IMR-90 (cell line): ENCODE measurements around the gene RASGRP1.

ENCODE experiments used
- BHLHE40 ChIP-seq: fragments of 150-350 bp; IDR thresholded peaks from 2 replicates; pipeline ENCODE4 v1.6.1; 2016; ENCODE audit warnings: mild to moderate bottlenecking, low read depth, low read length
- CEBPB ChIP-seq: IDR thresholded peaks from 2 replicates; pipeline ENCODE4 v1.6.1; 2012; ENCODE audit warnings: low read depth, low read length, improper control_type of control experiment
- CHD1 ChIP-seq: IDR thresholded peaks from 2 replicates; pipeline ENCODE4 v1.6.1; 2012; ENCODE audit warnings: low read depth, low read length, improper control_type of control experiment
- ELK1 ChIP-seq: fragments of 150-350 bp; IDR thresholded peaks from 2 replicates; pipeline ENCODE4 v1.6.1; 2016; ENCODE audit warnings: low read depth, mild to moderate bottlenecking, low read length, moderate library complexity, borderline replicate concordance
- FOS ChIP-seq: fragments of 150-350 bp; IDR thresholded peaks from 2 replicates; pipeline ENCODE4 v1.6.1; 2016; ENCODE audit warnings: low read depth, low read length
- MAFK ChIP-seq: IDR thresholded peaks from 2 replicates; pipeline ENCODE4 v1.6.1; 2012; ENCODE audit warnings: low read depth, low read length, improper control_type of control experiment
- MAZ ChIP-seq: IDR thresholded peaks from 2 replicates; pipeline ENCODE4 v1.6.1; 2012; ENCODE audit warnings: low read depth, mild to moderate bottlenecking, low read length, improper control_type of control experiment, moderate library complexity, borderline replicate concordance
- NFE2L2 ChIP-seq: fragments of 150-350 bp; IDR thresholded peaks from 2 replicates; pipeline ENCODE4 v1.6.1; 2016; ENCODE audit warnings: low read depth, mild to moderate bottlenecking, low read length
- POLR2A ChIP-seq: IDR thresholded peaks from 2 replicates; pipeline ENCODE4 v1.6.1; 2012; ENCODE audit warnings: mild to moderate bottlenecking, low read depth, low read length
- RCOR1 ChIP-seq: IDR thresholded peaks from 2 replicates; pipeline ENCODE4 v1.6.1; 2012; ENCODE audit warnings: mild to moderate bottlenecking, low read length, improper control_type of control experiment; ENCODE audit not compliant: insufficient replicate concordance
- RFX5 ChIP-seq: IDR thresholded peaks from 2 replicates; pipeline ENCODE4 v1.8.0; 2012; ENCODE audit warnings: low read depth, mild to moderate bottlenecking, low read length, moderate library complexity
- SMC3 ChIP-seq: fragments of 150-350 bp; IDR thresholded peaks from 2 replicates; pipeline ENCODE4 v1.6.1; 2016; ENCODE audit warnings: low read depth, mild to moderate bottlenecking, antibody characterized with exemption, low read length, moderate library complexity
- TF ChIP-seq, protein P1 (sequence below): conservative IDR thresholded peaks from 2 replicates; pipeline ENCODE4 v1.5.1; 2012; ENCODE audit warnings: mild to moderate bottlenecking, low read depth, low read length, improper control_type of control experiment
- TF ChIP-seq, protein P2 (sequence below): fragments of 150-350 bp; IDR thresholded peaks from 2 replicates; pipeline ENCODE4 v1.6.1; 2017; ENCODE audit warnings: mild to moderate bottlenecking, antibody characterized with exemption, low read length, low read depth

- TF ChIP-seq, protein P1, sequence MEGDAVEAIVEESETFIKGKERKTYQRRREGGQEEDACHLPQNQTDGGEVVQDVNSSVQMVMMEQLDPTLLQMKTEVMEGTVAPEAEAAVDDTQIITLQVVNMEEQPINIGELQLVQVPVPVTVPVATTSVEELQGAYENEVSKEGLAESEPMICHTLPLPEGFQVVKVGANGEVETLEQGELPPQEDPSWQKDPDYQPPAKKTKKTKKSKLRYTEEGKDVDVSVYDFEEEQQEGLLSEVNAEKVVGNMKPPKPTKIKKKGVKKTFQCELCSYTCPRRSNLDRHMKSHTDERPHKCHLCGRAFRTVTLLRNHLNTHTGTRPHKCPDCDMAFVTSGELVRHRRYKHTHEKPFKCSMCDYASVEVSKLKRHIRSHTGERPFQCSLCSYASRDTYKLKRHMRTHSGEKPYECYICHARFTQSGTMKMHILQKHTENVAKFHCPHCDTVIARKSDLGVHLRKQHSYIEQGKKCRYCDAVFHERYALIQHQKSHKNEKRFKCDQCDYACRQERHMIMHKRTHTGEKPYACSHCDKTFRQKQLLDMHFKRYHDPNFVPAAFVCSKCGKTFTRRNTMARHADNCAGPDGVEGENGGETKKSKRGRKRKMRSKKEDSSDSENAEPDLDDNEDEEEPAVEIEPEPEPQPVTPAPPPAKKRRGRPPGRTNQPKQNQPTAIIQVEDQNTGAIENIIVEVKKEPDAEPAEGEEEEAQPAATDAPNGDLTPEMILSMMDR, result peak; percentile 89
- TF ChIP-seq POLR2A, result no peak
- TF ChIP-seq, protein P2, sequence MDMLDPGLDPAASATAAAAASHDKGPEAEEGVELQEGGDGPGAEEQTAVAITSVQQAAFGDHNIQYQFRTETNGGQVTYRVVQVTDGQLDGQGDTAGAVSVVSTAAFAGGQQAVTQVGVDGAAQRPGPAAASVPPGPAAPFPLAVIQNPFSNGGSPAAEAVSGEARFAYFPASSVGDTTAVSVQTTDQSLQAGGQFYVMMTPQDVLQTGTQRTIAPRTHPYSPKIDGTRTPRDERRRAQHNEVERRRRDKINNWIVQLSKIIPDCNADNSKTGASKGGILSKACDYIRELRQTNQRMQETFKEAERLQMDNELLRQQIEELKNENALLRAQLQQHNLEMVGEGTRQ, result no peak
- peak; percentile 91 for TF ChIP-seq BHLHE40
- no peak for TF ChIP-seq CHD1
- no peak for TF ChIP-seq CEBPB
- no peak for TF ChIP-seq FOS
- no peak for TF ChIP-seq ELK1
- TF ChIP-seq MAZ, result no peak
- peak; percentile 83 for TF ChIP-seq SMC3
- no peak for TF ChIP-seq NFE2L2
- TF ChIP-seq MAFK, result no peak
- no peak for TF ChIP-seq RFX5
- TF ChIP-seq RCOR1, result no peak
These were observed 124.1 kb downstream of the RASGRP1 start for GRCh38 chr15:38440353-38441129.
